Esophagus (tissue), 2 donors: ENCODE measurements around the gene SOS1. TPM values are rescaled to one million over a fixed set of nuclear protein-coding genes. Genes with fewer than 3 reads are reported as not detected.
A peak's percentile ranks its signal among the peaks of the same experiment; 100 is the strongest.

Experiments
- H3K27ac ChIP-seq, 2 donors: one replicate each; pipeline ENCODE4 v1.5.1; 2013; ENCODE audit warnings: low read depth in 2 of 2, mild to moderate bottlenecking in 2 of 2, inconsistent platforms in 1 of 2, low read length in 1 of 2, moderate library complexity in 1 of 2
- H3K27me3 ChIP-seq, 2 donors: one replicate each; pipeline ENCODE4 v1.6.1; 2013; ENCODE audit warnings: low read length in 2 of 2, control low read depth in 1 of 2, mild to moderate bottlenecking in 1 of 2; ENCODE audit not compliant: insufficient read depth in 2 of 2, control insufficient read depth in 1 of 2
- H3K36me3 ChIP-seq, 2 donors: one replicate each; pipeline ENCODE4 v1.6.1; 2013; ENCODE audit warnings: low read length in 1 of 2; ENCODE audit not compliant: control insufficient read depth in 2 of 2, insufficient read depth in 2 of 2
- H3K4me1 ChIP-seq, 2 donors: one replicate each; pipeline ENCODE4 v1.6.1; 2013; ENCODE audit warnings: low read length in 1 of 2; ENCODE audit not compliant: control insufficient read depth in 2 of 2, insufficient read depth in 2 of 2
- H3K4me3 ChIP-seq, 2 donors: one replicate each; pipeline ENCODE4 v1.5.1; 2013; ENCODE audit warnings: low read length in 2 of 2, mild to moderate bottlenecking in 2 of 2, low read depth in 1 of 2, moderate library complexity in 1 of 2
- H3K9me3 ChIP-seq, 2 donors: one replicate each; pipeline ENCODE4 v1.6.1; 2013; ENCODE audit warnings: mild to moderate bottlenecking in 2 of 2, low read depth in 1 of 2, low read length in 1 of 2, moderate library complexity in 1 of 2; ENCODE audit not compliant: control insufficient read depth in 2 of 2, insufficient read depth in 1 of 2
- WGBS, 2 donors: extraction: QIAGEN DNeasy Blood & Tissue Kit; methylation state at CpG; one replicate each; pipeline ENCODE4 v1.1.7; 2013; 5-methylcytosine and 5-hydroxymethylcytosine counted together
- polyA plus RNA-seq, 2 donors: library from polyadenylated mRNA; stranded (reverse); fragments of 200-250 nt; gene quantifications; one replicate each; pipeline ENCODE4 v1.2.3, GENCODE V29; 2013
- donor health status: healthy with polysubstance abuse.
- donor health status: Bipolar disorder and iron deficiency.

The SOS1 gene
- polyA plus RNA-seq, 2 donors: 5.5 to 5.8 TPM

DNA sequence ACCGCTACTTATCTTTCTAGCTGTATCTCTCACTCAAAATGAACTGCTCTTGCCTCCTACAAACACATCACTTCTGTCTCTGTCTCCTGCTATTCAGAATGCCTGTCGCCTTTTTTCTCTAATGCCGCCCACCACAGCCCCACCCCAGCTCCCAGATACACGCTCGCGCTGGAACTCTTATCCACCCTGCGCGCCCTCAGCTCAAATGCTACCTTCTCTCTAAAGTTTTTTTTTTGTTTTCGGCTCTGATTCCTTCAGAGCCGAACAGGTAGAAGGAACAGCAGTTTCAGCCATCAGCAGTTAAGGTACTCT lies 3.9 kb upstream of the SOS1 start:
- peak overlapping the region; percentile 74 to 77 for H3K4me3 ChIP-seq
- H3K27ac ChIP-seq: peak overlapping the region; percentile 87 to 95
- 0% methylated on average over 10 of the region's 10 CpGs for WGBS, 2 donors
- H3K9me3 ChIP-seq: no peaks in the 10 kb centered on the region
- no peaks in the 10 kb centered on the region for H3K36me3 ChIP-seq
- no peaks in the 10 kb centered on the region for H3K4me1 ChIP-seq
- H3K27me3 ChIP-seq: no peaks in the 10 kb centered on the region

DNA sequence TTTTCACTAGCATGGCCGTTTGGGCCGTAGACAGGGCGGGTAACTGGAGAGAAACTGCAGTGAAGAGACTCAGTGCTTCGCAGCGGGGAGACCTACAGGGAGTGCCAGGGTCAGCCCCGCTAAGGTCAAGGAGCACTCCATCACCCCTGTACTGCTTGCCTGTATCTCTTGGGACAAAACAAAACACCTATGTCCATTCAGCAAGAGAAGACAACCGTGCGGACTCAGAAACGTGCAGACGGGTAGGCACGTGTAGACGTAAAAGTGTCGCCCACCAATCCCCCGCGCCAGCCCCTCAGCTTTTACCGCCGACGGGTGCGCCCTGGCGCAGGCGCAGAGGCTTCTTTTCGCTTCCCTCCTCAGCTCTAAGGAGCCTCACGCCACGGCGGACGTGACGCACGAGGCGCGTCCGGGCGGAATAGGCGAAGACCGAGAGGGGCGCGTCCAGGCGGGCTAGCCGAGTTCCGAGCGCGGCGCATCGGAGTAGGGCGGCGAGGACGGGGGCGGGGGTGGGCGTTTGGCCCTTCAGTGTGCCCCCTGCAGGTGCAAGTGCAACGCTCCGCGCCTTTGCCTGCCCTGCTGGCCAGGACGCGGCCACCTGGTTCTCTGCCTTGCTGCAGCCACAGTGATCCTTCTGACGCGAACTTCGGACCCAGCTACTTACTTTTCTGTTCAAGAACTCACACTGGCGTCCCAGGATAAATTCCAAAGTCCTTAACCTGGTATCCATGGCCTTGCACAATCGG lies 3.3 kb upstream of the SOS1 start:
- Histone ChIP-seq H3K9me3 (no peaks in the 10 kb centered on the region), H3K27ac (peak overlapping the region; percentile 95 to 97), H3K4me3 (peak overlapping the region; percentile 74 to 77), H3K4me1 (no peaks in the 10 kb centered on the region), H3K27me3 (no peaks in the 10 kb centered on the region), H3K36me3 (no peaks in the 10 kb centered on the region)
- WGBS, 2 donors: 0% methylated on average over 58 of the region's 58 CpGs

DNA sequence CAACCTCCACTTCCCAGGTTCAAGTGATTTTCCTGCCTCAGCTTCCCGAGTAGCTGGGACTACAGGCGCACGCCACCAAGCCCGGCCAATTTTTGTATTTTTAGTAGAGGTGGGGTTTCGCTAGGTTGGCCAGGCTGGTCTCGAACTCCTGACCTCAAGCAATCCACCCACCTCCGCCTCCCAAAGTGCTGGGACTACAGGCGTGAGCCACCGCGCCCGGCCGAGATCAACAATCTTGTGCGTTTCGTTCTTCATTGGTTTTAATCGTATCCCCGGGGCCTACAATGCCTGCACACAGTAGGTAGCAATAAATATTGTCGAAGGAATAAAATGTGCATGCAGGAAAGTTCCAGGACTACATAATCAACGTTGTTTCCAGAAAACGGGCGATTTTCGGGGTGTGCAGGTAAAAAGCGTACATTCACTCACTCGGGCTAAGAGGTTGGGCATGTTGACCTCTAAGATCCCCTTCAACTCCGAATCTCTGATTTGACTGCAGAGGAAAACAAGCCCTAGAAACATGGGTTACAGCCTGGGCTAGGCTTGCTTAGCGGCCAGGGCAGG lies 2.7 kb upstream of the SOS1 start:
- H3K4me1 ChIP-seq: no peaks in the 10 kb centered on the region
- H3K4me3 ChIP-seq: peak overlapping the region; percentile 74 to 77
- WGBS, 2 donors: 63 to 67% methylated on average over 25 of the region's 25 CpGs
- peak overlapping the region; percentile 95 to 97 for H3K27ac ChIP-seq
- no peaks in the 10 kb centered on the region for H3K36me3 ChIP-seq
- no peaks in the 10 kb centered on the region for H3K9me3 ChIP-seq
- no peaks in the 10 kb centered on the region for H3K27me3 ChIP-seq

DNA sequence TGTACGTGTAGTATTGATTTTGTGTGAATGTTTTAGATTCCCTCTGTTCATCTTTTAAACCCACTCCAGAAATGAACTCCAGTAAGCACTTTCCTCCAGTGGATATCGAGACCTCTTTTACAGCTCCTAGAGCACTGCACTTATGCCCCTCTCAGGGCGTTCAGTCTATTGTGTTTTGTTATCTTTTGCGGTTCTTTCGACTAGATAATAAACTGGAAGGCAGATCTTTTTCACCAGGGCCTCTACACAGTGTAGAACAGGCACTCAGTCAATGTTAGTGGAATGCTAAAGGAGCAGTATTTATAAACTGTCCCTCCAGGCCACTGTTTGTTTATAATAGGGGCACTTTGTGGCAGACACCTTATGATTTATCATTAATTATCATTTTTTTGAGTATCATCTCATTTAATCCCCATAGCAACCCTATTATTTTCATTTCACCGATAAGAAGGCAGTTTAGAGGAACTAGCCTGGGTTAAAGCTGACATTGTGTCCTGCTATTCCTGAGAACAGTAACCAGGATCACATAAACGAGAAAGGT lies 742 bp upstream of the SOS1 start:
- WGBS, 2 donors: 15 to 18% methylated on average over 7 of the region's 7 CpGs
- no peaks in the 10 kb centered on the region for H3K9me3 ChIP-seq
- H3K4me1 ChIP-seq: no peaks in the 10 kb centered on the region
- H3K36me3 ChIP-seq: no peaks in the 10 kb centered on the region
- H3K27ac ChIP-seq: peak overlapping the region; percentile 95 to 98
- H3K27me3 ChIP-seq: no peaks in the 10 kb centered on the region
- H3K4me3 ChIP-seq: peak overlapping the region in 1 of 2 donors; percentile 94

DNA sequence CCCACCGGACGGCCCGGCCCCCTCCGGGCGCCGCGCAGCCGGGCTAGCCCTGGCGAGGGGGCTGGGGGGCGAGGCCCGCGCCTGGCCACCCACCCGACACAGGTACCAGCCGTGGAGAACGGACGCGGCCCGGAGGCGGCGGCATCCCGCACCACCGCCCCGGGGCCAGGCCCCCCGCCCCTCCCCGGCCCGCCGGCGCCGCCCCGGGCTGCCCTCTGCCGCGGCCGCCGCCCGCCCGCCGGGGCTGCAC lies 405 bp downstream of the SOS1 start:
- Histone ChIP-seq H3K4me3 (peak overlapping the region; percentile 75 to 94), H3K27me3 (no peaks in the 10 kb centered on the region), H3K36me3 (no peaks in the 10 kb centered on the region), H3K9me3 (no peaks in the 10 kb centered on the region), H3K27ac (peak overlapping the region; percentile 95 to 98), H3K4me1 (no peaks in the 10 kb centered on the region)
- 0 to 3% methylated on average over 8 to 37 of the region's 37 CpGs for WGBS, 2 donors

DNA sequence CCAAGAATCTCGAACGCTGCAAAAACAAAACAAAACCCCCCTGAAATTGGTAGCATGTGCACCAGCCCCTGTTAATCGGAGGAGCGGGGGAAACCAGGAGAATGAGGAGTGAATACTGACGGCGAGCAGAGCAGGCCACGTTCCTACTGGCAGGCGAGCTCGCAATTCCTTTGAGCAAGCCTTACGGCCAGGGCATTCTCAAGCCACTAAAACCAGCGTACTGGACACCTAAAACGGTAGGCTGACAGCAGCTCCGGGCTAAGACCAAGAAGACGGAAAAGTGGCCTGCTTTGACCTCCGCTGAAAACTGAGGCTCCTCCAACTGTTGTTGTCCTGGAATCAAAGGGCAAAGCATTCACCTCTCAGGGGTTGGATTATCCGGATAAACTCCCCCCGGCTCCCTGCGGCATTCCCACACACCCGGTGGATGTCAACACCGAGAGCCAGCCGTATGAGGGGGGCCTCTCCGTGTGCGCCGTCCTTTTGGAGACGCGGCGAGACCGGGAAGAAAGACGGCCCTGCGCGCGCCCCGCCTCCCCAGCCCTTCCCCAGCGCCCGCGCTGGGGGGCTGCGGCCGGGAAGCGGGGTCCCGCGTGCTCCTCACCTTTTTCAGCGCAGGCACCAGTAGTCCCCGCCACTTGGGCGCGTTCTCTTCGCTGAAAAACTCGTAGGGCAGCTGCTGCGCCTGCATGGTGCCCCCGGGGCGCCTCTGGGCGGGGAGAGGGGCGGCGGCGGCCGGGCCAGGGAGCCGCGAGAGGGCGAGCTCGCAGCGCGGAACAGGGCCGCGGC lies 925 bp downstream of the SOS1 start:
- no peaks in the 10 kb centered on the region for H3K9me3 ChIP-seq
- no peaks in the 10 kb centered on the region for H3K36me3 ChIP-seq
- no peaks in the 10 kb centered on the region for H3K27me3 ChIP-seq
- peak overlapping the region; percentile 95 to 98 for H3K27ac ChIP-seq
- H3K4me3 ChIP-seq: peak overlapping the region; percentile 75 to 94
- no peaks in the 10 kb centered on the region for H3K4me1 ChIP-seq
- 0% methylated on average over 51 to 63 of the region's 63 CpGs for WGBS, 2 donors

DNA sequence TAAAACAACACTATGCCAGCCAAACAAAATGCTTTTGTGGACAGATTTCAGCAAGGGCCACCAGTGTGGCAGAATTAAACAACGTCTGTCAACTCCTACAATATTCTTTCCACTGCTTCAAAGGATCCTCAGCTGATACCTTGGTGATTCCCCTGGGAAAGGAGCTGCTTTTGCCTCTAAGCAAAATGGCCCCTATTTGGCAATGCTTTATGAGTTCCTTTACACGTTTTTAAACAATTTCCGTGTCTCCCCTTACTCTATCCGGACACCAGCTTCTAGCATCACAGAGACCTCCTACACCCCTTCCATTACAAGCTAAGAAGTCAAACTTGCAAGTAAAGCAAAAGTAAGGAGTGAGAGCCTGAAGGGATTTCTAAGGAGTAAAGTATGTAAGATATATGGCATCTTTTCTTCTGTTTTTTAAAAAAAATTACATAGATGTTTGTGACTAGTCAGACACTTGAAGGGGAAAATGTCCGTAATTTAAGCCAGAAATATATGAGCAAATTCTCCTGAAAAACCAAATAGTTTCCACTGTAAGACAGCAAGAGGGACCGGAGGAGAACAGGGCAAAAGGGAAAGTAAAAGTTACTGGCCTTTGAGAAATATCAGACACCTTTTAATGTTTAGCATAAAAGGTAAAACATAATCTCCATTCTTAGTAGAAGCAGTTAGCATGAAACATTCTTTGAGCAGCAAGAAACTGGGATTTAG lies 1.9 kb downstream of the SOS1 start:
- Histone ChIP-seq H3K4me1 (no peaks in the 10 kb centered on the region), H3K4me3 (peak overlapping the region in 1 of 2 donors; percentile 94), H3K36me3 (no peaks in the 10 kb centered on the region), H3K27me3 (no peaks in the 10 kb centered on the region), H3K9me3 (no peaks in the 10 kb centered on the region), H3K27ac (no peak overlapping the region)
- 8% methylated on average over 6 of the region's 6 CpGs for WGBS, 2 donors

DNA sequence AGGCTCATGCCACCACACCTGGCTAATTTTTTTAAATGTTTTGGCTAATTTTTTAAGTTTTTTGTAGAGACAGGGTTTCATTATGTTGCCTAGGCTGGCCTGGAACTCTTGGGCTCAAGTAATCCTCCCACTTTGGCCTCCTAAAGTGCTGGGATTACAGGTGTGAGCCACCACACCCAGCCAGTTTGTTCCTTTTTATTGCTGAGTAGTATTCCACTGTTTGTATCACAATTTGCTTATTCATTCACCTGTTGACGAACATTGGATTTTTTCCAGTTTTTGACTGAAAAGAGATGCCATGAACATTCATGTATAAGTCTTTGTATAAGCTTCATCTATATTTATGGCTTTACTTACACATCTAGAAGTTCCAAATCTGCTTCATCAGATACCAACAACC lies 5.3 kb downstream of the SOS1 start:
- Histone ChIP-seq H3K4me3 (no peak overlapping the region), H3K36me3 (no peaks in the 10 kb centered on the region), H3K27ac (no peak overlapping the region), H3K9me3 (no peaks in the 10 kb centered on the region), H3K4me1 (no peaks in the 10 kb centered on the region), H3K27me3 (no peaks in the 10 kb centered on the region)
- WGBS, 2 donors: 88 to 93% methylated on average over 1 of the region's 1 CpG

DNA sequence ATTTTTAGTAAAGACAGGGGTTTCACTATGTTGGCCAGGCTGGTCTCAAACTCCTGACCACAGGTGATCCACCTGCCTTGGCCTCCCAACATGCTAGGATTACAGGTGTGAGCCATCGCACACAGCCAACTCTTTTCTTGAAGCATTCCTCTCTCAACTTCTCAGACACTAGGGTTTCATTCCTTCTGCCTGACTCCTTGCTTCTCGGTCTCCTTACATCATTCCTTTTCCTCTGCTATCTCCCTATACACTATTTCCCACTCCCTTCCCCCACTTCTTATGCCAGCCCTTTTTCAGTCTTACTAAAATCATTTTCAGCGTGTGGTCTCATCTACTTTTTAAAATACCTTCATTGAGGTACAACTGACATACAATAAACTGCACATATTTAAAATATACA lies 6.1 kb downstream of the SOS1 start:
- H3K27ac ChIP-seq: no peak overlapping the region
- no peaks in the 10 kb centered on the region for H3K4me1 ChIP-seq
- WGBS, 2 donors: 91 to 97% methylated on average over 3 of the region's 3 CpGs
- H3K9me3 ChIP-seq: no peaks in the 10 kb centered on the region
- H3K27me3 ChIP-seq: no peaks in the 10 kb centered on the region
- H3K36me3 ChIP-seq: no peaks in the 10 kb centered on the region
- no peak overlapping the region for H3K4me3 ChIP-seq
